DMS53 treated with DMSO at 0.1 percent for 48 hours (cell line): Measurements from ENCODE around the gene RPS6KA5.
A peak's percentile ranks its signal among the peaks of the same experiment; 100 is the strongest.
"Not testable (repeated sequence)": the region's sequence is repeated elsewhere in the genome, so short reads cannot be mapped to it uniquely, and the experiment has no call there.

Experiments used
- DNase-seq: peaks from one replicate; lab custom pipeline; 2025; ENCODE audit not compliant: unreplicated experiment; lab: John Stamatoyannopoulos, UW

Gene RPS6KA5

DNA sequence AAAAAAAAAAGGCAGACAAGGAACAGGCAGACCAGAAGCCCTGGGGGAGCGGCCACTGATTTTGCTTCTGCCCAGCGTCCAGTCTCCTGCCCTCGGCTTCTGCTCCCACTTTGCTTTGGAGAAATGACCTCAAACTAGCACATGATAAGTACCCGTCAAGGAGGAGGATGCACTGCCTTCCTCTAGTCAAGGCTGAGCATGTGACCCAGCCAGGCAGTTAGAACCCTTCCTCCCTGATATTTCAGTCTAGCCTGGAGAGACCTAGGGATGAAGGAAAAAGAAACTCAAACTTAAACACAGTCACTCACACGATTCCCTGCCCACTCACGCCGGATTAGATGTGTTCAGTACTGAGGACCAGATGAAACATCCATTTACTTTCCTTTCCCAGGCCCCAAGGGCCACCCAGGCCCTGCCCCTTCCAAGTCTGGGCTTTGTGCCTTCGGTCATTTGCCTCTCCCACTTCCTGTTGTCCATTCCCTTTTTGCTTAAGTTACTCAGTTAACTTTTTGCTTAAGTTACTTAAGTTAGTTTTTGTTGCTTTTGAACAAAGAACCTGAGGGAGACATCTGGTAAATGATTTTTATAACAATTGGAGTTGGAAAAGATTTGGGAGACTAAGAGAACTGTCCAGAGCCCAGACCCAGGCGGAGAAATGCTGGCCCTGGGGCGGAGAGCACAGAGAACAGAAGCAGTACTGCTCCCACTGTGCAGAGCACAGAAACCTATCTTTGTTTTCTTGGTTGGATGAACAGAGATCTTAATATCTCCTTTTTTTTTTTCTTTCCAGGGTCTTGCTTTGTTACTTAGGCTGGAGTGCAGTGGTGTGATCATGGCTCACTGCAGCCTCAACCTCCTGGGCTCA lies 221.2 kb downstream of the RPS6KA5 start:
- DNase-seq = no peak

DNA sequence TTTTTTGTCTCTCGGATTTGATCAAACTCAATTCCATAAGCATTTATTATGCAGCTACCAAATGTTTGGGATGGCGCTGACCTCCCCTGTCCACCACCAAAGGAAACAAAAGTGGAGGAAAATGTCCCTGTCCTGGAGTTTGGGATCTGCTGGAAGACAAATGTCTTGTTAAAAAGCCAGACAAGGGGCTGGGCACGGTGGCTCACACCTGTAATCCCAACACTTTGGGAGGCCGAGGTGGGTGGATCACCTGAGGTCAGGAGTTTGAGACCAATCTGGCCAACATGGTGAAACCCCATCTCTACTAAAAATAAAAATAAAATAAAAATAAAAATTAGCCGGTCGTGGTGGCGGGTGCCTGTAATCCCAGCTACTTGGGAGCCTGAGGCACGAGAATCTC lies 221.9 kb downstream of the RPS6KA5 start:
- DNase-seq = not testable (repeated sequence)

DNA sequence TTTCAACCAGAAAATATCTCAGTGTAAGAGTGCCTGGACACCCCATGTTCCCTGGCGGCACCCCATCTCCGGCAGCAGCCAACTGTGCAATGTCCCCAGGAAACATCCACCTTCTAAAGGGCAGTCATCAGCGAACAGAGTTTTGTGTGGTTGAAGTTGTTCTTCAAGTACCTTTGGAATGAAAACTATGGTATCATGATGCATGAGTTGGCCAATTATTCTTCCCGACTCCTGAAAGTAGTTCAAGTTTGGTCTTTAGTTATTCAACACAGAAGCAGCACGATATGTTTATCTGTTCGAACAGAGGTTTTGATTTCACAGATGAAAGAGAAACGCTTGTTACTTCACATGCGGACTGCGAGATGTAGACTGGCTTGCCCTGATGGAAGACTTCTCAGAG lies 223.1 kb downstream of the RPS6KA5 start:
- DNase-seq = no peak

DNA sequence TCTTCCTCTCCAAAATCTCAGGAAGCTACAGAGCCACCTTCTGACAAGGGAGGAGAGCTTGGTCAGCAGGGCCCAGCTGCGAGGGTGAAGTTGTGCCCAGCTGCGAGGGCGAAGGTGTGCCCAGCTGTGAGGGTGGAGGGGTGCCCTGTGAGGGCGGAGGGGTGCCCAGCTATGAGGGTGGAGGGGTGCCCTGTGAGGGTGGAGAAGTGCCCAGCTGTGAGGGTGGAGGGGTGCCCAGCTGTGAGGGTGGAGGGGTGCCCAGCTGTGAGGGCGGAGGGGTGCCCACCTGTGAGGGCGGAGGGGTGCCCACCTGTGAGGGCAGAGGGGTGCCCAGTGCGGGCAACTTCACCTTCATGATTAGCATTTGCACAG lies 223.8 kb downstream of the RPS6KA5 start:
- no peak for DNase-seq

DNA sequence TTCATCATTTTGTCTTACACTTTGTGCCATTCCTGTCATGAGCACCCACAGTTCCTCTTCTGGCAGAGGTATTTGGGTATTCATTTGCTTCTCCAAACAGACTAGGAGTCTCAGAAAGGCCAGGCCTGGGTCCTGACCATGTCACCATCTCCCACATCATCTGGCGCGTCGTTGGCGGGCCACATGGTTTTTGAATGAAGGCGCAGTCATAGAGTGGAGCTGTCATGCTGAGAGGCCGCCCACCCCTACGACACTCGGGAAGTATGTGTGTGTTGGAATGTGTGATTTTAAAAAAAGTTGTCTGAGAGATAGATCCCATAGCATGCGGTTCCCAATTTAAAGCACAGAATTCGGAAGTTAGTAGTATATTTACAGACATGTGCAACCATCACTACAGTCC lies 228.6 kb downstream of the RPS6KA5 start:
- no peak for DNase-seq

DNA sequence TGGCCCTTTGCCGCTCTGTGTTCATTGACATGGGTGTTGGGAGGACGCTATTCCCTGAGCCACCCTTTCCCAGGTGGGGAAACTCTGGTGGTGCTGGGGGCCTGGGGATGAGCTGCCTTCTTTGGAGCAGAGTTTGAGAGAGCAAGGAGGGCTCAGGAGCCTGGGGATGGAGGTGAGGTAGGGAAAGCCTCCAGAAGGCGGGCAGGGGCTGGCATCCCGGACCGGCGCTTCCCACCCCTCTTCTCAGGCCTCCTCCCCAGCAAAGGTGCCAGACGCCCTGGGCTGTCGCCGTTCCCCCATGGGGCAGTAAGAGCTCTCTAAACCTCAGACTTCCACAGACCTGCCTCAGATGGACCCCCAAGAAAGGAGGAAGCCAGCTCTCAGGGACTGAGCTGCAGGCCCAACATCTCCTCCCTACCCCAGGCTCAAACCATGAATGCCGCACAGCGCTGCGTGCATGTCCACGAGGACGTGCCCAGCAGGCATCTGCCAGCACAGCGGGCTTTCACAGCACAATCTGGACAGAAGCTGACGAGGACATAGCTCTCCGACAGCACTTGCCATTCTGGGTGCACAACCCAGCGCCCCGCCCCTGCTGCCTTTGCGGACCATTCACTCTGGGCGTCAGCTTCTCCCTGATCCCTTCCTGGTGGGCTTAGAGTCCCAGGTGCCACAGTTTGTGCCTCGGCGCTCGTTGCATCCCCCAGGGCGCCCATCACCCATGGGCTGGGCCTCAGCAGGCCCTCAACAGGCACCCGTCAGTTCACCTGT lies 229.3 kb downstream of the RPS6KA5 start:
- DNase-seq = no peak

DNA sequence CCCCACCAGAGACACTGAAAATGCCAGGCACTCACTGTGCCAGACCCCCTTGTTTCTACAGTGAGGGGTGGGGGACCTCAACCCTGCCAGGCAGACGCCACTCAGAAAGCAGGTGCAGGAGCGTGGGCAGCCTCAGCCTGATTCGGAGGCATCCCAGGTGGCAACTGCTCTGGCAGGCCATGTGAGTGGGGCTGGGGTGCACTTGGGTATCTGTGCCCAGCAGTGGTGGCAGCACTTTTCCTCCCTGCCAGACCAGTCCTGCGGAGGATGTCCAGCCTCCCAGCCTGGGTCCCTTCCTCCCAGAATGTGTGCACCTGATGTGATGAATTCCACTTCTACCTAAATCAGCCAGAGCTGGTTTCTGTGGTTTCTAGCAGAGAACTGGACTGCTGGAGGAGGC lies 230.8 kb downstream of the RPS6KA5 start:
- no peak for DNase-seq

DNA sequence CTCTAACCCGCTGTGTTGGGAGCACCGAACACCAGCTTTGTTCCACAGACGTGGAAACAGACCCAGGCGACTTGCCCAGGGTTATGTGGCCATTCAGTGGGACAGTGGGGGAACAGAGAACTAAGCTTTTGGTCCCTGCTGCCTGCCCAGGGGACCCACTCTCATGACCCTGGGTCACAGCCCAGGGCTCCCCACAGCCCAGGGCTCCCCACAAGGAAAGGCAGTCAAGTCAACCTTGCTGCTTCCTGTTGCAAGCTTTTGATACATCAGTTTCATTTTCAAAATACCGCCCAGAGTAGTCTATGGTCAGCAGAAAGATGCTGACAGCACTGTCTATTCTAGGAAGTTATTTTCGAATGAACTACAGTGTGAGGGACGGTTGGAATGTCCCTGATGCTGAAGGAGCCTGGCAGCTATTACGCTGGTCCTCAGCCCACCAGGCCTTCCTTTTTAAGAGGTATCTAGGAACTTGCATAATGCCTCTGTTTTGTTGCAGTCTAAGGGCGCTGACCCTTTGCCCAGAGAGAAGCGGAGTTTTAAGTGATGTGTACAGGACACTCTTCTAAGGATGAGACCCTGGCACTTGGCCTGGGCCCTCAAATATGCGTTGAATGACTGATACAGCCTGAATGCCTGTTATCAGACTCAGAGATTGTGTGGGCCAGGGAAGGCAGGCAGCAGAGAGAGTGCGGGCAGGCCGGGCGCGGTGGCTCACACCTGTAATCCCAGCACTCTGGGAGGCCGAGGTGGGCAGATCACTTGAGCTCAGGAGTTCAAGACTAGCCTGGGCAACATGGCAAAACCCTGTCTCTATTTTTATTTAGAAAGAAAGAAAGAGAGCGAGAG lies 231.6 kb downstream of the RPS6KA5 start:
- no peak for DNase-seq

DNA sequence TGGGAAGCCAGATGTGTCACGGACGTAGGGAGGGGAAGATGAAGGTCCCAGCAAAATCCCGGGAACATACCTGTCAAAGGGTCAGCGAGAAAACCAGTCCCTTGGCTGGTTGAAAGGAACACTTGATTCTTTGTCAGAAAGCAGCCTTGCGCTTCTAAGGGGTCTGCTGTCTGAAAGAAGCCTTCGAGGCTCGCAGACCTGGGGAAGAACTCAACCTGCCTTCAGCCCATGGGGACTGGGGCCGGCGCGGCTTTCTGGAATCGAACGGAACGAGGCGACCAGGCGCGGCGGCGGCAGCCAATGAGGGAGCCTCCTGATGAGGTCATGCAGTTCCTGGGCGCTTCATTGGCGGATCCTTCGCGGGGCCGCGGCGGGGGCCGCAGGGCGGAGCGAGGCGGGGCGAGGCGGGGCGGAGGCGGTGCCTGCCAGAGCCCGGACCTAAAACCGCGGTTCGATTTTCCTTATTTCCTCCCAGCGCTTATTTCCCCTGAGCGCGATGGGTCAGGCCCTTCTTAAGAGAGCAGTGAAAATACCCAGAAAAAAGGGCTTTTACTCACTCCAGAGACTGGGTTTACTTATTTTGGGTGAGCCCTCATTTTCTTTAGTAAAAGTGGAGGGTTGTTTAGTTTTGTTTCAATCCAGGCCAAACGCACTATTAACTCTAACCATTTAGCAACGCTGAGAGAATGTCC lies 232.4 kb downstream of the RPS6KA5 start:
- peak; percentile 68 for DNase-seq

DNA sequence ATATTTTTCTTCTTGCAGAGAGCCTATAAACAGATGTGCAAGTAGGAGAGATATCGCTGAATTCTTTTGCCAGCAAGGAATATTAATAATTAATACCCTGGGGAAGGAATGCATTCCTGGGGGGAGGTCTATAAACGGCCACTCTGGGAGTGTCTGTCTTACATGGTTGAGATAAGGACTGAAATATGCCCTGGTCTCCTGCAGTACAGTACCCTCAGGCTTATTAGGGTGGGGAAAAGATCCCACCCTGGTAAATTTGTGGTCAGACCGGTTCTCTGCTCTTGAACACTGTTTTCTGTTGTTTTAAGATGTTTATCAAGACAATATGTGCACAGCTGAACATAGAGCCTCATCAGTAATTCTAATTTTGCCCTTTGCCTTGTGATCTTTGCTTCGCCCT lies 236.9 kb downstream of the RPS6KA5 start:
- not testable (repeated sequence) for DNase-seq

DNA sequence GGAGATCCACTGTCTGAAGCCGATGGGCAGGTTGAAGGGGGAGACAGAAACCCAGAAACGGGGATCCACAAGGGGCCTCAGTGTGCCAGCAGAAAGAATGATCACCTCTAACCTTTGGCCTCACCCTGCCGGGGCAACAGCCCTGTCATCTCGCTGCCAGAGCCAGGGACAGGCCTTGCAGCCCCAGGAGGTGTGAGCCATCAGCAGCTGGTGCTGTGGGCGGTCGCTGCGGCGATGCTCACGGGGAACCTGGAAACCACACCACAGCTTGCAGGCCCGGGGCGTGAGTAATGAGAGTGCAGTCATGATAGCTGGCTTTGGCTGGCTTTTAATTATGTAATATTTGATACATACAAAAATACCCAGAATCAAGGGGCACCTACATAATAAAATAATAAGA lies 239.5 kb downstream of the RPS6KA5 start:
- no peak for DNase-seq

DNA sequence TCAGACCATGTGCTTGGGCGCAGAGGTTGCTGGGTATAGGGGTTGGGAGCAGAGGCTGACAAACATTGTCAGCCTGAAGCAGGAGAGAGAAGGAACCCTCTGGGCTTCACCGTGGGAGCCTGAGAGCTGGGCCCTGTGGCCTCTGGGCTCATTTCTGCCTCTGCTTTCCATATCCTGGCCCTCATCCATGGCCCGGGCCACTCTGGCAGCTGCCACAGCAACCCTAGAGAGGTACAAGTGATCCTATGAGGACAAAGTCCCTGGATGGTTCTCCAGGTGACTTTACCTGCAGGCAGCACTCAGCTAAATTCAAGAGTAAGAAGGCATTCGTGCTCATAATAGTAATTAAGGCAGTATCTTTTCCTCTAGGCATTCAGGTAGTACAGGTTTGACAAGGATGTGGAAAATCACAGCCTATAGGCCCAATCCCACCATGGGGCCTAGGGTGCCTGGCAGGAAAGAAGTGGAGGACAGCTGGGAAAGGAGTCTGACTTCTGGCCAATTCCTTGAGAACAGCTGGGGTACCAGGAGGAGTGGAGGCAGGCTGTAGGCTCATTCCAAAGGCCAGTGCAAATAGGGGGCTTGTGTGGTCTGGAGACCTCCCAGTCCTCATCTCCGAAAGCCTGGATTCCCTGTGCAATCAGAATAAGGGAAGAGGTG lies 240.6 kb downstream of the RPS6KA5 start:
- DNase-seq = no peak

DNA sequence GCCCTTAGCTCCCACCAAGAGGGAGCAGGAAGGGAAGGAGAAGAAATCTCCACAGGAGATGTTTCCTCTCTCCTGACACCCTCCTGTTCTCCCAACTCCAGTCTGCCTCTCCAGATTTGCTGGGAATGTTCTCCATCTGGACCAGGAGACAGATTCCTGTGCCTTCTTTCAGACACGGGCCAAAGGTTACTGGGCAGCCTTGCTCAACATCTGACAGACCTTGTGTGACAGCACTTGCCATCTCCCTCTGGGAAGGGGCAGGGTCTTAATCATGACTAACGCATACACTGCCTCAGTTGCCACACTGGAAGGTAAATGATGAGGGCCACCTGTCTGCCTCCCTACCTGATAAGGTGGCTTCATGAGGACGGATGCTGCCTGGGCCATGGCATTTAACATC lies 241.7 kb downstream of the RPS6KA5 start:
- no peak for DNase-seq

DNA sequence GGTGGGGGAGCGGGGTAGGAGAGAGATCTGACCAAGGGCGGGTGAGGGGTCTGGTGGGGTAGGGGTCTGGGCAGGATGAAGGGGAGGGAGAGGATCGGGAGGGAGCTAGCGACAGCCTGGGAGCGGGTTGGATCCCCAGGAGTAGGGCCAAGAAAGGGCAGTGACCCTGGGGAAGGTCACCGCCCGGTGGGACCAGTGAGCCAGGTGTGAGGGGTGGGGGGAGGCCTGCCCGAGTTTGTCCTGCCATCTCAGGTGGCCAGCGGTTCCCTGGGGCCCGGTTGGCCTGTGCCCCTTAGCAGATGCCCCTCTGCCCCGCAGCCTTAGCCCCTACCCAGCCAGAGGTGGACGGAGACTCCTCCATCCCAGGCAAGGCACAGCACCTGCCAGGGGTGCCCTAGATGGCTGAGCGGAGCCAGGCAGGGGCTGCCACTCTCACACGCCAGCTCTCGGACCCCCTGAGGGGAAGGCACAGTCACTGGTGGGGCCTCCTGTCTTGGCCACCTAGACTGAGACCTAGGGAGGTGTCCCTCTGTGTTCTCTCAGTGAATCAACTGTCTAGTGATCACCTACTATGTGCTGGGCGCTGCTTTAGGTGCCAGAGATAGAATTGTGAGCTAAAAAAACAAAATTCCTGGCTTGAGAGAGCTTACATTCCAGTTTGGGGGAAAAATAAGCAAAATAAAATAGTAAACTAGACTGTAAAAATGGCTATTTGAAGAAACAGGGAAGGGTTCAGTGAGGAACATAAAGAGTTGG lies 243.6 kb downstream of the RPS6KA5 start:
- DNase-seq = no peak

DNA sequence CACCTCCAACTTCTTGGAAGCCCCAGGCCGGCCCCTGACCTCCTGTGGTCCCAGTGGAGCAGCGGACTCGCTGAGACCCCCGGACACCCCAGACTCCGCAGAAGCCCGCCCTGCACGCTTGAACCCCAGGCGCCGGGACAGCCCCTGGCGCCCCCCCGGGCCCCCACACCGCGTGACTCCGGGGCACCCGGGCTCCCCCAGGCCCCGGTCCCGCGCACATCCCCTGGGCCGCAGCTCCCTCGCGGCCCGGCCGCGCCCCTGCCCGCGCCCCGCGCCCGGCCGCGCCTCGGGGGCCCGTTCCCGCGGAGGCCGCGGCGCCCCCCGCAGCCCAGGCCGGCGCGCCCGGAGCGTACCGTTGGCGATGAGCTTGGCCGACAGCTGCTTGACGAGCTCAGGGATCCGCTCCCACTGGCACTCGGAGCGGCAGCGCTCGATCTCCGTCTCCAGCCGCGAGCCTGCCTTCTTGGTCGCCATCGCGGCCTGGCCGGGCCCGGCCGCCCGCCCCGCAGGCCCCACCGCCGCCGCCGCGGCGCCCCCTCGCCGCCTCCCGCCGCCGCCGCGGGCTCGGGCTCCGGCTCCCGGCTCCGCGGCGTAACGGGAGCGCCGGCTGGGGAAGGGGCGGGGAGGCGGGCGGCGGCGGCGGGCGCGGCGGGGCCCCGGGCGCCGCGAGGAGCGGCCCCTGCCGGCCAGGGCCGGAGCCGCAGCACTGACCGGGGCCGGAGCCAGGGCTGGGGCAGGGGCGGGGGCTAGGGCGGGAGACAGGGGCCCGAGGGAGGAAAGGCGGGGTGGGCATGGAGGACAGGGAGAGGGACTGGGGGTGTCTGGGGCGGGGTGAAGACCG lies 244.4 kb downstream of the RPS6KA5 start, which contains the start of gene TTC7B:
TSS of gene TTC7B (minus strand) at position 609 of the 841 bp plus-strand sequence. CDS start at position 474, 135 bp downstream.
- no peak for DNase-seq

DNA sequence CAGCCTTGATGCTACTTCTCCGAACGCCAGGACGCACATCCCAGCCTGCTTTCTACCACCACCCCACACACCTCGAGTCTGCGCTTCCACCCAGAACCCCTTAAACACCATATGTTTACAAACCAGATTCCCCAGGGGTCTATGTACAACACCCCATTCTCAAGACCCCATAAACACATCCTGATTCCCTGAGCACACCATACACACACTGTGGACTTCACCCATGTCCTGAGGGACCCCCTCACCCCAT lies 244.9 kb downstream of the RPS6KA5 start:
- no peak for DNase-seq

DNA sequence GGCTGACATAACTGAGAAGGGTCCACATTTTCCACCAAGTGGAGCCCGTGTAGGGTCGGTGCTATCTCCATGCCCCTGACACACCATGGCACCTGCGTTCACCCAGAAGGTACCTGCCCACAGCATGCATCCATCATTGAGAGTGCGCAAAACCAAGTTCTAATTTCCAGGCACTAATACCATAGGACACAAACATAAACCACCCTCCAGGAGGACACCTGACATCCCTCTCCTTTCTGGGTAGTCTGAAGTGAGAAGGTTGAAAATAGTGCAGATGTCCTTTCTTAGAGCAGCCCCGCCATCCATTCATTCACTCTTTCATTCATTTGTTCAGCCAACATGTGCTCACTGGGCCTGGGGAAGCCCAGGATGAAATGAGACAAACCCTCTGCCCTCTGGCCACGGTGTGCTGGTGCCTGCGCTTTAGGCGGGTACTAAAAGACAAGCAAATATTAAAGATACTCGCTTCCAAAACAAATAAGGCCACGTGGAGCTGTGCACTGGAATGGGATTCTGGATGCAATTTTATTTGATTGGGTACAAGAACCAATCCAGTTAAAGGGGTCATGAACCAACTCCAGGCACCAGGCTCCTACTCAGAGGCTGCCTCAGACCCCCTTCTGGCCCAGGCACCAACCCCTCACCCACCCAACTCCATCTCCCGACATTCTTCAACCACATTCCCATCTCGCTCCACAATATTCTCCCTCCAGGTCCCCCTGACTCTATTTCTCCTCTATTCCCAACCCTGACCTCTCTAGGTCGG lies 245.5 kb downstream of the RPS6KA5 start:
- no peak for DNase-seq

DNA sequence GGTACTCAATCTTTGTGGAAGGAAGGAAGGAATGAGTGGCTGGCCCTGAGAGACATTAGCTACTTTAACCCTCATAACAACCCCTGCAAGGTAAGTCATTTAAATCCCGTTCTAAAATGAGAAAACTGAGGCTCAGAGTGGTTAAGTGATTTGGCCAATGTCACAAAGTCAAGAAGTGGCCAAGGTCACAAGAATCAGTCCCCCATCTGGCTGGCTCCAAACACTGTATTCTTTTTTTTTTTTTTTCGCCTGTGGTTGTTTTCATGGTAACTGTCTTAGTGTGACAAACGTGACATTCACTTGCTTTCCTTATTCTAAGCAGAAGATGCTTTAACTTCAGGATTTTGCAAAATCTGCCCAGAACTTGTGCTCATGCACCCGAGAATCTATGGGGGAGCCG lies 247.0 kb downstream of the RPS6KA5 start:
- DNase-seq = no peak
